Chondrocyte (in vitro differentiated cells): ENCODE results near the gene TCN2. TPM values are rescaled to one million over a fixed set of nuclear protein-coding genes. Genes with fewer than 3 reads are reported as not detected.

Source experiments
- DNase-seq: peaks from one replicate; pipeline ENCODE4 v3.0.0; 2021; ENCODE audit warnings: mixed read lengths, low spot score
- H3K27ac Mint-ChIP-seq: one replicate; pipeline ENCODE4 v1.8.0; 2021; ENCODE audit warnings: mild to moderate bottlenecking, moderate library complexity, mixed read lengths; ENCODE audit not compliant: unreplicated experiment
- H3K27me3 Mint-ChIP-seq: 2 replicates; pipeline ENCODE4 v1.8.0; 2021; ENCODE audit warnings: low read depth, mixed read lengths
- H3K36me3 Mint-ChIP-seq: 2 replicates; pipeline ENCODE4 v1.8.0; 2021; ENCODE audit warnings: low read depth, mixed read lengths
- H3K4me1 Mint-ChIP-seq: 2 replicates; pipeline ENCODE4 v1.8.0; 2021; ENCODE audit warnings: low read depth, mild to moderate bottlenecking, mixed read lengths
- H3K4me3 Mint-ChIP-seq: one replicate; pipeline ENCODE4 v1.8.0; 2021; ENCODE audit warnings: mild to moderate bottlenecking, moderate library complexity, mixed read lengths; ENCODE audit not compliant: unreplicated experiment
- H3K9me3 Mint-ChIP-seq: 2 replicates; pipeline ENCODE4 v1.8.0; 2021; ENCODE audit warnings: low read depth, mixed read lengths
- total RNA-seq: library from RNA; stranded (reverse); gene quantifications from 3 replicates; pipeline ENCODE4 v1.2.1, GENCODE V29; 2021
- TF ChIP-seq, protein P1 (sequence below): fragments of 200-600 bp; sonication (generic); IDR thresholded peaks from 2 replicates; pipeline ENCODE4 v1.5.0; 2021; ENCODE audit warnings: antibody characterized with exemption, mild to moderate bottlenecking, moderate library complexity

TCN2 gene
- total RNA-seq, 1 donor from 2014 or later = 10.4 TPM

GRCh38 chr22:30607300-30607930 lies 441 bp downstream of the TCN2 start:
- Mint-ChIP-seq H3K4me1 (peaks cover 43% of the 10 kb centered on the region), H3K27me3 (no peaks in the 10 kb centered on the region), H3K36me3 (peaks cover 2% of the 10 kb centered on the region), H3K27ac (peak overlapping the region; percentile 92), H3K9me3 (no peaks in the 10 kb centered on the region), H3K4me3 (peak overlapping the region; percentile 77)
- TF ChIP-seq, protein P1, sequence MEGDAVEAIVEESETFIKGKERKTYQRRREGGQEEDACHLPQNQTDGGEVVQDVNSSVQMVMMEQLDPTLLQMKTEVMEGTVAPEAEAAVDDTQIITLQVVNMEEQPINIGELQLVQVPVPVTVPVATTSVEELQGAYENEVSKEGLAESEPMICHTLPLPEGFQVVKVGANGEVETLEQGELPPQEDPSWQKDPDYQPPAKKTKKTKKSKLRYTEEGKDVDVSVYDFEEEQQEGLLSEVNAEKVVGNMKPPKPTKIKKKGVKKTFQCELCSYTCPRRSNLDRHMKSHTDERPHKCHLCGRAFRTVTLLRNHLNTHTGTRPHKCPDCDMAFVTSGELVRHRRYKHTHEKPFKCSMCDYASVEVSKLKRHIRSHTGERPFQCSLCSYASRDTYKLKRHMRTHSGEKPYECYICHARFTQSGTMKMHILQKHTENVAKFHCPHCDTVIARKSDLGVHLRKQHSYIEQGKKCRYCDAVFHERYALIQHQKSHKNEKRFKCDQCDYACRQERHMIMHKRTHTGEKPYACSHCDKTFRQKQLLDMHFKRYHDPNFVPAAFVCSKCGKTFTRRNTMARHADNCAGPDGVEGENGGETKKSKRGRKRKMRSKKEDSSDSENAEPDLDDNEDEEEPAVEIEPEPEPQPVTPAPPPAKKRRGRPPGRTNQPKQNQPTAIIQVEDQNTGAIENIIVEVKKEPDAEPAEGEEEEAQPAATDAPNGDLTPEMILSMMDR = no peak
- no peak for DNase-seq

GRCh38 chr22:30607939-30608338 lies 965 bp downstream of the TCN2 start:
- DNase-seq = no peak
- H3K36me3 Mint-ChIP-seq = peaks cover 2% of the 10 kb centered on the region
- no peaks in the 10 kb centered on the region for H3K27me3 Mint-ChIP-seq
- H3K4me1 Mint-ChIP-seq = peaks cover 43% of the 10 kb centered on the region
- no peak overlapping the region for H3K4me3 Mint-ChIP-seq
- H3K27ac Mint-ChIP-seq = no peak overlapping the region
- TF ChIP-seq, protein P1 = no peak
- no peaks in the 10 kb centered on the region for H3K9me3 Mint-ChIP-seq

DNA sequence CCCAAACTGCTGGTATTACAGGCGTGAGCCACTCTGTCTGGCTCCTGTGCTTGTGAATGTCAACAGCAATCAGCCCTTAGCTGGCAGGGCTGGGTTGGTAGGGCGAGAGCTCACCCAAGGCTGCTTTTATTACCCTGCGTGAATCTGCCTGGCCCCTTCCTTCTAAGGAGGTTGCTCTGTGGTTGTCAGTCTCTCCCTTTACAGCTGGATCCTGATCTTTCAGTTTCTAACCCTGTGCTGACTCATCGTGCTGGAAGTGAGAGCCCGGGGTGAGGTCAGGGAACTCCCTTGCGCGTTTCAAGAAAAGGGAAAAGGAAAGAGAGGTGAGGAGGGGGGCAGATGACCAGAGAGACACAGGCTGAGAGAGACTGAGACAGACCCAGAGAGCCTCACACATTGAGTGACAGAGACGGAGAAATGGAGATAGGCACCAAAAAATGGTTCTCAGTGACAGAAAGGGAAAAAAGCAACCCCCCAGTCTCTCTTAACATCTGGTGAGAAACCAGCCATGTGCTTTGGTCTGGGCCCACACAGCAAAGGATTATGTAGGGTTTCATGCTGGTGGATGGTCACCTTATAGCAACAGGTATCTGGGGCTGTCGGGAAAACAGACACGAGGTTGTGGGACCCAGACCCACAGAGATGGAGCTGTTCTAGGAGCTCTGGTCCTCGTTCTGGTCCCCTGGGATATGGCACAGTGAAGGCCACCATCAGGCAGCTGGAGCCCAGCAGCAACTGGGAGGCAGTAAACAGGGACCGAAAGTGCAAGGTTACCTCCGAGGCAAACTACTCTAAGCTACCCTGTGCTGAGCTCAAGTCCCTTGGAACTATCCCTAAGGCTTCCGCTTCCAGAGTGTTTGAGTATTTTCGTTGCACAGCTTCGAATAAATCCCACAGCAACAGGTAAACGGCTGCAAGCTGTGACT lies 2.5 kb downstream of the TCN2 start:
- no peaks in the 10 kb centered on the region for H3K9me3 Mint-ChIP-seq
- no peak for DNase-seq
- H3K36me3 Mint-ChIP-seq = peaks cover 5% of the 10 kb centered on the region

DNA sequence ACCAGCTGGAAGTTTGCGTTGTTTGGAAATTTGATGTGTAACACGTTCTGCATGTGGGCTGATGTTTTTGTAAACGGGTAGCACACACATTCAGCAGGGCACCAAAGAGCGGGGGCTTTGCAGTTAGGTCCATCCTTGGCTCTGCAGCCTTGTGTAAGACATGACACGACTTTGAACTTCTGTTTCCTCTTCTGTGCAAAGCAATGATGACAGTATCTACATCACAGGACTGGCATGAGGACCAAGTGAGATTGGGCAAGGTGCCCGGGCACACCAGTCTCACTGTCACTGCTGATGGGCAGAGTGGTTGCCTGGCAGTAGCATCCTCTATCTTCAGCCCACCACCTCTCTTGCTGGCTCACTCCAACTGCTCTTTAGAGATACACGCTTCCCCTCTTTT lies 3.3 kb downstream of the TCN2 start:
- no peak overlapping the region for H3K27ac Mint-ChIP-seq
- peaks cover 43% of the 10 kb centered on the region for H3K4me1 Mint-ChIP-seq
- H3K4me3 Mint-ChIP-seq = no peak overlapping the region

More for the DNA sequence above, 2.5 kb downstream of the TCN2 start:
- Mint-ChIP-seq H3K4me3 (peak overlapping the region; percentile 14), H3K27me3 (no peaks in the 10 kb centered on the region), H3K27ac (peak overlapping the region; percentile 92), H3K4me1 (peaks cover 43% of the 10 kb centered on the region)
- TF ChIP-seq, protein P1 = no peak

GRCh38 chr22:30611197-30611596 lies 4.2 kb downstream of the TCN2 start:
- Mint-ChIP-seq H3K36me3 (peaks cover 5% of the 10 kb centered on the region), H3K9me3 (no peaks in the 10 kb centered on the region), H3K4me1 (peaks cover 35% of the 10 kb centered on the region), H3K27me3 (no peaks in the 10 kb centered on the region), H3K27ac (no peak overlapping the region), H3K4me3 (no peak overlapping the region)
- TF ChIP-seq, protein P1 = no peak
- DNase-seq = no peak

More for the DNA sequence above, 3.3 kb downstream of the TCN2 start:
- TF ChIP-seq, protein P1 = no peak
- no peak for DNase-seq
- Mint-ChIP-seq H3K27me3 (no peaks in the 10 kb centered on the region), H3K36me3 (peaks cover 5% of the 10 kb centered on the region), H3K9me3 (no peaks in the 10 kb centered on the region)
